SW480 (cell line): ENCODE results near the gene SGSH.

ENCODE experiments used
- DNase-seq: peaks from one replicate; pipeline ENCODE4 v3.0.0-alpha.2; 2016; ENCODE audit warnings: low spot score

SGSH gene

DNA sequence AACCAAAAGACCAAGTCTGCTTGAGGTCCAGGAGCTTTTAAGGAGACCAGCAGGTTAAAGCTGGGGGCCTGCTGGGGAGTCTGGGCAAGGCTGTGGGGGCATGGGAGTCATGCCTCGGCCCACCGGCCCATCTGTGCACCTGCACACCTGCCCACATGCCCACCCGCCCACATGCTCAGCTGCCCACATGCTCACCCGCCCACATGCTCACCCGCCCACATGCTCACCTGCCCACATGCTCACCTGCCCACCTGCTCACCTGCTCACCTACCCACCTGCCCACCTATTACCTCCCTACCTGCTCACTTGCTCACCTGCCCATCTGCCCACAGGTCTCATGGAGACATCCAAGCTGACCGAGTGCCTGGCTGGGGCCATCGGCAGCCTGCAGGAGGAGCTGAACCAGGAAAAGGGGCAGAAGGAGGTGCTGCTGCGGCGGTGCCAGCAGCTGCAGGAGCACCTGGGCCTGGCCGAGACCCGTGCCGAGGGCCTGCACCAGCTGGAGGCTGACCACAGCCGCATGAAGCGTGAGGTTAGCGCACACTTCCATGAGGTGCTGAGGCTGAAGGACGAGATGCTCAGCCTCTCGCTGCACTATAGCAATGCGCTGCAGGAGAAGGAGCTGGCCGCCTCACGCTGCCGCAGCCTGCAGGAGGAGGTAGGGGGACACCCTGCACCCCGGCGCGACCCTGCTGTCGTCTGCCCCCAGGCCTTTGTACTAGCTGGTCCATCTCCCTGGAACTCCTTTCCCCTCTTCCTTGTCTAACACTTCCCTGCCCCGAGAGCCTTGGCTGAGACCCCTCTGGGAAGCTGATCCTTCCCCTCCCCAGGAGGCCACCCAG, 36.3 kb downstream of the SGSH start:
- no peak for DNase-seq

GRCh38 chr17:80182845-80183223, 37.3 kb downstream of the SGSH start:
- DNase-seq = no peak

DNA sequence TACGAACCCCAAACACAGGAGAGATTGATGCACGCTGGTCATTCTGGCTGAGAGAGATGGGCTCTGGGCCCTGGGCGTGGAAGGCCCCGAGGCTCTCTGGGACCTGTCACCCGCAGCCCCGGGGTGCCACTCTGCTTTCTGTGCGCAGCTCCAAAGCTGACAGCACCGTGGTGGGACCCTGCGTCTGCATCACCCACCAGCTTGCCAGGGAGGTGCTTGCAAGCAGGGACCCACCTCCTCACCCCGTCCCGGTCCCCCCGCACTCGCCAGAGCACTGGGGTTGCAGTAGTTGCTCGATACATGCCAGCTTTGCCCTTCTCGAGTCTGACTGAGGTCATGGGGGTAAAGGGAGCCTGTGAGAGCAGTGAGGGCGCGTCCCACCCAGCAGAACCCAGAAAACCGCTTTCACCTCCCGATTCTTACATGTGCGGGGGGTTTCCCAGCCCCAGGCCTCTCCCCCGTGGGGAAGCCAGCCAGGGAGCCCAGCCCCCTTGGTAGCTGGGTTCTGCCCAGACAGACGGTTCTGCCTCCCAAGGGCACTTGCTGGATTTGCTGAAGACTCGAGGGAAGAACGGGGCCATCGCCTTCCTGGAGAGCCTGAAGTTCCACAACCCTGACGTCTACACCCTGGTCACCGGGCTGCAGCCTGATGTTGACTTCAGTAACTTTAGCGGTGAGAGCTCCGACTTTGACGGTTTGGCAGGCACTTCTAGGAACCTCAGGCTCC, 37.9 kb downstream of the SGSH start:
- no peak for DNase-seq

- no peak for DNase-seq
These were observed 38.7 kb downstream of the SGSH start for GRCh38 chr17:80181431-80181830.

- no peak for DNase-seq
These were observed 39.9 kb downstream of the SGSH start for GRCh38 chr17:80180192-80180591.

DNA sequence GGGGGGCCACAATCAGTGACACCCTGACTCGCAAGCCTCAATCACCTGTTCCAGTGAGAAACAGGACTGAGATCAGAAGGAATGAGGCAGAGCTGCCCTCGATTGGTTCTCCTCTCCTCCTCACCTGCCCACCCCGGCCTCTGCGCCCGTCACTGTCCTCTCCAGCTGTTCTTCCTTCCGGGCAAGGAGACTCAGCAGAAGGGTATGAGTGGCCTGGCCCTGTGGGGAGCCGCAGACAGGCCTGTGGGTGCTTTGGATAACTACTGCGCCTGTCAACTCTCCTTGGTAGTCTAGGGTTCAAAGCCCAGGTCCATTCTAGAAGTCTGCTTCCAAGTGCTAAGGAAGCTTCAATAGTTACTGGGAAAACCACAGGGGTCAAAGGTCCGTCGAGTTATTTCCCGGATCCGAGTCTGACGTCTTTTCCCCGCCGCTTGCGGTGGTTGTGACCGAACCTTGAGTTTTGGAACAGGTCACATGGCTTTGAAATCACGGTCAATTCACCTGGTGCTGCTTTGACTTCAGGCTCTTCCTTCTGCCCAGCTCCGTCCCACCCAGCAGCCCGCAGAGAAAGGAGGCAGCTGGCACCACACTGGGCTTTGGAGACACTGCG, 42.0 kb downstream of the SGSH start:
- DNase-seq = no peak

GRCh38 chr17:80176757-80177156, 43.4 kb downstream of the SGSH start:
- DNase-seq = no peak

DNA sequence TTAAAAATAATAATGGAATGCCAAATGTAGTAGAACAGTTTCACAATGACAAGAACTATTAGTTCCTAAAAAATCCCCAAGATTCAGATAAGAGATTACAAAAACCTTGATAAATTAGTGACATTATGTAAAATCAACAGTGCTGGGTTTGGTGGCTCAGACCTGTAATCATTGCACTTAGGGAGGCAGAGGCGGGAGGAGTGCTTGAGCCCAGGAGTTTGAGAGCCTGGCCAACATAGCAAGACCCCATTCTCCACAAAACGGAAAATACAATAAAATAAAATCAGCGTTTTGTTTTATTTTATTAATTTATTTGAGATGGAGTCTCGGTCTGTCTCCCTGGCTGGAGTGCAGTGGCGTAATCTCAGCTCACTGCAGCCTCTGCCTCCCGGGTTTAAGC, 46.2 kb downstream of the SGSH start:
- DNase-seq = no peak

DNA sequence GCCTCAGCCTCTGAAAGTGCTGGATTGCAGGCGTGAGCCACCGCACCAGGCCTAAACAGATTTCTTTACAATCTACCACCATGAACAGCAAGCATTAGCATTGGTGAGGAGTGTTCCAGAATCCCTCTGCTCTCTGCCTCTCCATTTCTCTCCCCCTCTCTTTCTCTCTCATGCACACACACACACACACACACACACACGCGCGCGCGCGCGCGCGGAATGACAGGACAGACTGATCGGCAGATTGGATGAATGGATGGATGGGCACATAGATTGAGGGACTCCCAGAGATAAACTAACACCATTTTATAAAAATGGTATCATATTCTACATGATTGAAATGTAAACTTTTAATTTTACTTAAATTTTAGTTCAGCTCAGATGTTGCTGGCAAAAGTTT, 47.0 kb downstream of the SGSH start:
- DNase-seq = no peak

- DNase-seq = no peak
These were observed 48.5 kb downstream of the SGSH start for GRCh38 chr17:80171681-80172080.

GRCh38 chr17:80169784-80170500, 50.2 kb downstream of the SGSH start, which contains the start of gene CARD14:
TSS of gene CARD14 (plus strand) at chr17:80170030. CDS start at chr17:80181439, 11,409 bp downstream.
- DNase-seq = no peak

GRCh38 chr17:80169107-80169506, 51.0 kb downstream of the SGSH start:
- DNase-seq = no peak

- DNase-seq = no peak
These were observed 51.8 kb downstream of the SGSH start for GRCh38 chr17:80168371-80168770.

- no peak for DNase-seq
These were observed 53.7 kb downstream of the SGSH start for GRCh38 chr17:80166446-80166845.

GRCh38 chr17:80164185-80164584, 55.9 kb downstream of the SGSH start:
- DNase-seq = no peak

DNA sequence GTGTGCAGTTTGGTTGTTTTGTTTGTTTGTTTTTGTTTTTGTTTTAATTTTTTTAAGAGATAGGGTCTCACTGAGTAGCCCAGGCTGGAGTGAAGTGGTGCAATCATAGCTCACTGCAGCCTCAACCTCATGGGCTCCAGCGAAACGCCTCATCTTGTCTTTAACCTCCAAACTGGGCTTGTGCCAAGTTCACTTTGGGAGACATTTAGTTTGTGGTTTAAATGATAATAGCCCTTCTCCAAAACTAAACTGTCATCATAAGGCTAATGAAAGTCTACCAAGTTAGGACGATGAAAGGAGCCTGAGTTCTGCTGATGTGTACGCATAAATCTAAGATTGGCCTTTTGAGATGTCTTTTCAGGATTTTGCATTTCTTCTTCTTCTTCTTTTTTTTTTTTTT, 56.8 kb downstream of the SGSH start:
- no peak for DNase-seq

DNA sequence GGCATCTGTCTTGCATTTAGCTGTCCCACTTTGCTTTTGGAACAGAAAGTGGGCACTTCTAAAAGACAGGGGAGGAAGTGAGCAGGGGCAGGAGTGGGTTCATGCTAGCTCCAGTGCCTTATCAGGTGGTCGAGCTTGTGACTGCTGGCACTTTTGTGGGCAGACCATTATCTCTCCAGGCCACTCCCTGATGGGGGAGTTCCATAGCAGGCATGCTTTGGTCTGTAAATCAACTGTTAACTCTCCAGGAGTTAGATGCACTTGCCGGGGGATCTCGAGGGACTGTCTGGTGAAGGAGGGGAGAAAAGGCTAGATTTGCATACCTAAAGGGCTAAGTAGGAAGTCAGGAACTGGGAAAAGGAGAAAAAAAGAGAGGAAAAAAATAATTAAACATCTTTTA, 59.6 kb downstream of the SGSH start:
- DNase-seq = no peak
